Prostate gland (tissue), 2 donors: Measurements from ENCODE around the gene LMBR1. TPM values are rescaled to one million over a fixed set of nuclear protein-coding genes. Genes with fewer than 3 reads are reported as not detected.
"Not testable (repeated sequence)": the region's sequence is repeated elsewhere in the genome, so short reads cannot be mapped to it uniquely, and the experiment has no call there.

Experiments used
- DNase-seq: peaks from one replicate; pipeline ENCODE4 v3.0.0-alpha.2; 2019; ENCODE audit warnings: low spot score
- H3K27ac ChIP-seq, 2 donors: fragments of 200-600 bp; sonication (generic); 2 replicates each; pipeline ENCODE4 v1.5.1; 2017 to 2019
- H3K27me3 ChIP-seq: fragments of 200-600 bp; sonication (generic); replicated peaks from 2 replicates; pipeline ENCODE4 v1.5.1; 2019; ENCODE audit not compliant: insufficient read depth
- H3K36me3 ChIP-seq, 2 donors: fragments of 200-600 bp; sonication (generic); 1 replicate in 1 of 2; 2 replicates in 1 of 2; pipeline versions ENCODE4 v1.5.1 to v1.8.1; 2017 to 2019
- H3K4me1 ChIP-seq: fragments of 200-600 bp; sonication (generic); replicated peaks from 2 replicates; pipeline ENCODE4 v1.5.1; 2019
- H3K4me3 ChIP-seq, 2 donors: fragments of 200-600 bp; sonication (generic); 2 replicates each; pipeline ENCODE4 v1.5.1; 2017 to 2019
- H3K9me3 ChIP-seq: fragments of 200-600 bp; sonication (generic); 2 replicates; pipeline ENCODE4 v1.5.1; 2017
- CTCF ChIP-seq, 4 experiments: fragments of 200-600 bp in 2 of 4; fragments of 450-650 bp in 2 of 4; sonication (generic) in 2 of 4; IDR thresholded peaks; 1 replicate in 3 of 4; 2 replicates in 1 of 4; pipeline ENCODE4 v1.5.1; 2016 to 2019; ENCODE audit warnings: antibody characterized with exemption in 4 of 4, mild to moderate bottlenecking in 2 of 4, moderate library complexity in 2 of 4
- POLR2A ChIP-seq: fragments of 450-650 bp; IDR thresholded peaks from one replicate; pipeline ENCODE4 v1.6.1; 2016; ENCODE audit warnings: antibody characterized with exemption, mild to moderate bottlenecking
- POLR2AphosphoS5 ChIP-seq: sonication (generic); formaldehyde crosslinking; IDR thresholded peaks from one replicate; pipeline ENCODE4 v1.6.1; 2017; ENCODE audit warnings: antibody characterized with exemption
- WGBS: methylation state at CpG from one replicate; pipeline ENCODE4 v1.1.5; 2018; 5-methylcytosine and 5-hydroxymethylcytosine counted together
- intact Hi-C: fragments of 100-400 bp; cut with DNase I; formaldehyde crosslinking; loops from one replicate; pipeline ENCODE4 v1.14.2; 2022
- total RNA-seq, 2 donors: library from RNA; depleted of rRNA; stranded (reverse); fragments of >200 nt; gene quantifications; one replicate each; pipeline ENCODE4 v1.1.0, GENCODE V29; 2016

LMBR1 gene
- total RNA-seq, 2 donors from 2014 or later: 44.7 to 168 TPM

GRCh38 chr7:156640949-156641485 is 252.0 kb downstream of the LMBR1 start:
- no peaks in the 10 kb centered on the region for H3K27me3 ChIP-seq
- no peaks in the 10 kb centered on the region for H3K9me3 ChIP-seq
- TF ChIP-seq POLR2A (no peak), CTCF (IDR thresholded peaks at IDR 0.05) (no peak), POLR2AphosphoS5 (no peak)
- H3K4me1 ChIP-seq: no peaks in the 10 kb centered on the region
- peak overlapping the region; percentile 83 to 85 for H3K4me3 ChIP-seq
- H3K36me3 ChIP-seq: no peaks in the 10 kb centered on the region
- peak; percentile 30 for DNase-seq
- WGBS: 3% methylated on average over 28 of the region's 30 CpGs
- peak overlapping the region; percentile 82 to 84 for H3K27ac ChIP-seq
- intact Hi-C loops: no loop called here

GRCh38 chr7:156640257-156640948 is 252.6 kb downstream of the LMBR1 start, which contains the start of gene RNF32:
TSS of gene RNF32 (plus strand) at chr7:156640774. CDS start at chr7:156643878, 3,104 bp downstream.
- peak; percentile 92 for DNase-seq
- H3K27ac ChIP-seq: peak within 1 kb of the TSS; percentile 82 to 84
- 4% methylated on average over 43 of the region's 85 CpGs for WGBS
- no peaks in the 10 kb centered on the region for H3K27me3 ChIP-seq
- intact Hi-C loops: no loop called here
- peak in 1 of 4 experiments; percentile 15 for TF ChIP-seq CTCF (IDR thresholded peaks at IDR 0.05)
- peak; percentile 83 for TF ChIP-seq POLR2AphosphoS5
- peak; percentile 43 for TF ChIP-seq POLR2A
- H3K36me3 ChIP-seq: no peaks in the 10 kb centered on the region
- H3K4me1 ChIP-seq: no peaks in the 10 kb centered on the region
- peak within 1 kb of the TSS; percentile 83 to 85 for H3K4me3 ChIP-seq
- no peaks in the 10 kb centered on the region for H3K9me3 ChIP-seq

- WGBS: 64% methylated on average over 52 of the region's 52 CpGs
- Histone ChIP-seq H3K27ac (peak overlapping the region; percentile 82 to 84), H3K36me3 (no peaks in the 10 kb centered on the region), H3K9me3 (no peaks in the 10 kb centered on the region), H3K4me1 (no peaks in the 10 kb centered on the region), H3K4me3 (peak overlapping the region; percentile 83 to 85), H3K27me3 (no peaks in the 10 kb centered on the region)
- intact Hi-C loops: no loop called here
- DNase-seq: no peak
- TF ChIP-seq POLR2A (no peak), CTCF (IDR thresholded peaks at IDR 0.05) (no peak), POLR2AphosphoS5 (no peak)
Observed at GRCh38 chr7:156639426-156640256, 253.3 kb downstream of the LMBR1 start.

GRCh38 chr7:156638443-156639077 is 254.4 kb downstream of the LMBR1 start:
- Histone ChIP-seq H3K27me3 (no peaks in the 10 kb centered on the region), H3K4me1 (no peaks in the 10 kb centered on the region), H3K27ac (no peak overlapping the region), H3K36me3 (no peaks in the 10 kb centered on the region), H3K9me3 (no peaks in the 10 kb centered on the region), H3K4me3 (no peak overlapping the region)
- intact Hi-C loops: no loop called here
- no peak for DNase-seq
- no peak for TF ChIP-seq POLR2A
- no peak for TF ChIP-seq CTCF (IDR thresholded peaks at IDR 0.05)
- TF ChIP-seq POLR2AphosphoS5: no peak
- WGBS: 93% methylated on average over 8 of the region's 8 CpGs

- intact Hi-C loops, H3K27ac ChIP-seq, H3K4me1 ChIP-seq, H3K9me3 ChIP-seq, DNase-seq, H3K36me3 ChIP-seq, H3K4me3 ChIP-seq, H3K27me3 ChIP-seq: not testable (repeated sequence)
- WGBS: 98% methylated on average over 7 of the region's 7 CpGs
Observed at GRCh38 chr7:156637093-156637492, 255.9 kb downstream of the LMBR1 start.
